CD4-positive, alpha-beta T cell treated with Interleukin-17A for 1 hour (primary cell): Measurements from ENCODE around the gene CNFN.
"Not testable (repeated sequence)": the region's sequence is repeated elsewhere in the genome, so short reads cannot be mapped to it uniquely, and the experiment has no call there.

Experiments used
- DNase-seq: peaks from one replicate; pipeline ENCODE4 v3.0.0-alpha.2; 2020

Gene CNFN

DNA sequence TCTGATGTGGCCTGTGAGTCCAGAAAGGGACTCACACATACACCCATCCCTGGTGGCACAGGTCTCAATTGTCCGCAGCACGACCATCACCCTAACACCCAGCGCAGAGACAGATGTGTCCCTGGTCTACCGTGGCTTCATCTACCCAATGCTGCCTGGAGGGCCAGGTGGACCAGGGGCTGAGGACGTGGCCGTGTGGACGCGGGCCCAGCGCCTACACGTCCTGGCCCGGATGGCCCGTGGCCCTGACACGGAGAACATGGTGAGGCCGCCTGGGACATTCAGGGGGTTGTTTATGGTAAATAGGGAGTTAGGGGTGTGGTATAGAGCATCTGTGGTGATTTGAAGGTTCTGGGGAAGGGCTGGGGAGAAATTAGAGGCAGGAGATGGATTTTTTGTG is 41.9 kb downstream of the CNFN start:
- DNase-seq = no peak

DNA sequence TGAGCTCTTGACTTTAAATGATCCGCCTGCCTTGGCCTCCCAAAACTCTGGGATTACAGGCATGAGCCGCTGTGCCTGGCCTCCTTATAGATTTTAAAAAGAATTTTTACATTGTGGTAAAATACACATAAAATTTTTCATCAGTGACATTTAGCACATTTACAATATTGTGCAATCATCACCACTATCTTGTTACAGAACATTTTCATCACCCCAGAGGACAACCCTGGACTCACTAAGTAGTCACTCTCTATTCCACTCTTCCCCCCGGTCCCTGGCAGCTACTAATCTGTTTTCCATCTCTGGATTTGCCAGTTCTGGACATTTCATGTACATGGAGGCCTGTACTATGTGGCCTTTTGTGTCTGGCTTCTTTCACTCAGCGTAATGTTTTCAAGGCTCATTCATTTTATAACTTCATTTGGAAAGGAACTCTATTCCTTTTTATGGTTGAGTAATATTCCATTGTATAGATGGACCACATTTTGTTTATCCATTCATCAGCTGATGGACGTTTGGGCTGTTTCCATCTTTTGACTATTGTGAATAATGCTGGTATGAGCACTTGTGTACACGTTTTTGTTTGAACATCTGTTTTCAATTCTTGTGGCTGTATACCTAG is 44.8 kb downstream of the CNFN start:
- DNase-seq = no peak

DNA sequence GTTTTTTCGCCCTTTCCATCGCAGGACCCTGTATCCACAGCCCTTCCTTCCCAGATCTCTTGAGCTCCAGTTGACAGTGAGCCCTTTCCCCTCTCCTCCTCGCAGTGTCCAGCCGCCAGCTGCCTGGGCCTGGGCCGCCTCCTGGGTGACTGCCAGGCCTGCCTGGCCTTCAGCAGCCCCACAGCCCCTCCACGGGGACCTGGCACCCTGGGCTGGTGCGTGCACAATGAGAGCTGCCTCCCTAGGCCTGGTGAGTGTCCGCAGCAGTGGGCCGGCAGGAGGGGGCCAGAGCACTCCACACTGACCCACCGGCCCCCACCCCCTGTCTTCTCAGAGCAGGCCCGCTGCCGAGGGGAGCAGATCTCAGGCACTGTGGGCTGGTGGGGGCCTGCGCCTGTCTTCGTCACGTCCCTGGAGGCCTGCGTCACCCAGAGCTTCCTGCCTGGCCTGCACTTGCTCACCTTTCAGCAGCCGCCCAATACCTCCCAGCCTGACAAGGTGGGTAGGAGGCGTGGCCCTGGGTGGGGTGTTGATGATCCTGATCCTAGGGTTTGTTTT is 45.7 kb downstream of the CNFN start:
- DNase-seq = no peak

DNA sequence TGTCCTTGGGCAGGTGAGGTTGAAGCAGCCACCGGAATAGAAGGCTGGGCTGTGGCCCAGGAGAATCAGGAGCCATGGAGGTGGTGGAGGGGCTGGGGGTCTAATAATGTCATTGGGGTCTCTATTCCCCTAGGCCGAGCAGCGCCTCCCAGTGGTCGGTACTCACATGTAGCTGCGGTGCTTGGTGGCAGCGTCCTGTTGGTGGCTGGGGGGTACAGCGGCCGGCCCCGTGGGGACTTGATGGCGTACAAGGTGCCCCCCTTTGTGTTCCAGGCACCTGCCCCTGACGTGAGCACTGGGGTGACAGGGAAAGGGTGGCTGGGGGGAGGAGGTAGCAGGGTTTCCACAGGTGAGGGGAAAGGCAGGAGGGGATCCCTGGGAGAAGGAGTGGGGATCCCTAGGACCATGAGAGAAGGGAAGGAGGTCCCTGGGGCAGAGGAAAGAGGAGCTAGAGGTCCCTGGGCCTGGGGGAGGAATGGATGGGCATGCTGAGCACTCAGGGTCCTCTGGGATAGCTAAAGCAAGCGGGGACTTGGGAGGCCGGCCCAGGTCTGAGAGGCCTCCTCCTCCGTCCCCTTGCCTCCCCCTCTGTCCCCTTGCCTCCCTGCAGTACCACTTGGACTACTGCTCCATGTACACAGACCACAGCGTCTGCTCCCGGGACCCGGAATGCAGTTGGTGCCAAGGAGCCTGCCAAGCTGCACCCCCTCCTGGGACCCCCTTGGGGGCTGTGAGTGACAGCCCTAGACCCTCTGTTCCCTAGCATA is 46.6 kb downstream of the CNFN start:
- DNase-seq = no peak

DNA sequence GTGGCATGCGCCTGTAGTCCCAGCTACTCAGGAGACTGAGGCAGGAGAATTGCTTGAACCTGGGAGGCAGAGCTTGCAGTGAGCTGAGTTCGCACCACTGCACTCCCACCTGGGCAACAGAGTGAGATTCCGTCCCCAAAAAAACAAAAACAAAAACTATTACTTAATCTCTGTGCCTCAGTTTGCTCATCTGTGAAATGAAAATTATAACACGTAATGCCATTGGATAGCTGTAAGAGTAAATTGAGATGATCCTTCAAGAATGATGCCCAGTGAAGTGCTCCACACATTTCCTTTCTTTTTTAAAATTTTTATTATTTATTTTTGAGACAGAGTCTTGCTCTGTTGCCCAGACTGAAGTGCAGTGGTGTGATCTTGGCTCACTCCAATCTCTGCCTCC is 50.2 kb downstream of the CNFN start:
- DNase-seq = not testable (repeated sequence)

DNA sequence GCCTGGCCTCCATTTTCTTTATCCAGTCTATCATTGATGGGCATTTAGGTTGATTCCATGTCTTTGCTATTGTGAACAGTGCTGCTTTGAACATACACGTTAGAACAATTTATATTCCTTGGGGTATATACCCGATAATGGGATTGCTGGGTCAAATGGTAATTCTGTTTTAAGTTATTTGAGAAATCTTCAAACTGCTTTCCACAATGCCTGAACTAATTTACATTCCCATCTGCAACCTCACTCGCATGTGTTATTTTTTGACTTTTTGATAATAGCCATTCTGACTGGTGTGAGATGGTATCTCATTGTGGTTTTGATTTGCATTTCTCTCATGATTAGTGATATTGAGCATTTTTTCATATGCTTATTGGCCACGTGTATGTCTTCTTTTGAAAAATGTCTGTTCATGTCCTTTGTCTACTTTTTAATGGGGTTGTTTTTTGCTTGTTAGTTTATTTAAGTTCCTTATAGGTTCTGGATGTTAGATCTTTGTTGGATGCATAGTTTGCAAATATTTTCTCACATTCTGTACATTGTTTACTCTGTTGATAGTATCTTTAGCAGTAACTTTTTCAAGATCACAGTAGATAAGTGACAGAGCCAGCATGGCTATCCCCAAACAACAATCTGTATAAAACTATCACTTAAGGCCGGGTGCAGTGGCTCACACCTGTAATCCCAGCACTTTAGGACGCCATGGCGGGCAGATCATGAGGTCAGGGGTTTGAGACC is 50.8 kb downstream of the CNFN start:
- not testable (repeated sequence) for DNase-seq
